ENCODE data around the gene HRCT1. TPM values are rescaled to one million over a fixed set of nuclear protein-coding genes. Genes with fewer than 3 reads are reported as not detected.
A peak's percentile ranks its signal among the peaks of the same experiment; 100 is the strongest.

HRCT1 gene
- total RNA-seq, 1 donor from 2014 or later, result not detected

GRCh38 chr9:35914301-35914807 lies 8.4 kb downstream of the HRCT1 start:
- no peaks in the 10 kb centered on the region for H3K27me3 Mint-ChIP-seq (ENCODE audit: low read depth)
- H3K9me3 Mint-ChIP-seq, result no peaks in the 10 kb centered on the region
- no peak for TF ChIP-seq CTCF (conservative IDR thresholded peaks at IDR 0.05)
- no peak overlapping the region for H3K4me3 Mint-ChIP-seq
- peak; percentile 34 for DNase-seq (ENCODE audit: low read depth, low spot score)
- H3K36me3 Mint-ChIP-seq (ENCODE audit: low read depth), result no peaks in the 10 kb centered on the region
- no peak overlapping the region for H3K27ac Mint-ChIP-seq (ENCODE audit: unreplicated experiment)
- peaks cover 5% of the 10 kb centered on the region for H3K4me1 Mint-ChIP-seq

GRCh38 chr9:35915681-35916294 lies 9.8 kb downstream of the HRCT1 start:
- no peaks in the 10 kb centered on the region for H3K9me3 Mint-ChIP-seq
- no peaks in the 10 kb centered on the region for H3K36me3 Mint-ChIP-seq (ENCODE audit: low read depth)
- peaks cover 3% of the 10 kb centered on the region for H3K4me1 Mint-ChIP-seq
- TF ChIP-seq CTCF (conservative IDR thresholded peaks at IDR 0.05), result no peak
- no peak overlapping the region for H3K4me3 Mint-ChIP-seq
- DNase-seq (ENCODE audit: low read depth, low spot score), result no peak
- no peaks in the 10 kb centered on the region for H3K27me3 Mint-ChIP-seq (ENCODE audit: low read depth)
- no peak overlapping the region for H3K27ac Mint-ChIP-seq (ENCODE audit: unreplicated experiment)

- no peaks in the 10 kb centered on the region for H3K9me3 Mint-ChIP-seq
- no peak for DNase-seq (ENCODE audit: low read depth, low spot score)
- no peaks in the 10 kb centered on the region for H3K4me1 Mint-ChIP-seq
- H3K27me3 Mint-ChIP-seq (ENCODE audit: low read depth), result no peaks in the 10 kb centered on the region
- no peak overlapping the region for H3K27ac Mint-ChIP-seq (ENCODE audit: unreplicated experiment)
- no peak overlapping the region for H3K4me3 Mint-ChIP-seq
- no peaks in the 10 kb centered on the region for H3K36me3 Mint-ChIP-seq (ENCODE audit: low read depth)
- no peak for TF ChIP-seq CTCF (conservative IDR thresholded peaks at IDR 0.05)
These were observed 11.3 kb downstream of the HRCT1 start for GRCh38 chr9:35917261-35917660.

- H3K9me3 Mint-ChIP-seq, result no peaks in the 10 kb centered on the region
- no peak overlapping the region for H3K27ac Mint-ChIP-seq (ENCODE audit: unreplicated experiment)
- H3K4me3 Mint-ChIP-seq, result no peak overlapping the region
- peaks cover 5% of the 10 kb centered on the region for H3K4me1 Mint-ChIP-seq
- DNase-seq (ENCODE audit: low read depth, low spot score), result no peak
- no peaks in the 10 kb centered on the region for H3K36me3 Mint-ChIP-seq (ENCODE audit: low read depth)
- TF ChIP-seq CTCF (conservative IDR thresholded peaks at IDR 0.05), result no peak
- no peaks in the 10 kb centered on the region for H3K27me3 Mint-ChIP-seq (ENCODE audit: low read depth)
These were observed 12.8 kb downstream of the HRCT1 start for GRCh38 chr9:35918780-35919179.

- Mint-ChIP-seq H3K4me1 (peaks cover 11% of the 10 kb centered on the region), H3K4me3 (no peak overlapping the region), H3K36me3 (ENCODE audit: low read depth) (no peaks in the 10 kb centered on the region), H3K27me3 (ENCODE audit: low read depth) (no peaks in the 10 kb centered on the region), H3K27ac (ENCODE audit: unreplicated experiment) (no peak overlapping the region), H3K9me3 (no peaks in the 10 kb centered on the region)
- TF ChIP-seq CTCF (conservative IDR thresholded peaks at IDR 0.05), result no peak
- no peak for DNase-seq (ENCODE audit: low read depth, low spot score)
These were observed 13.4 kb downstream of the HRCT1 start for GRCh38 chr9:35919212-35920008.

Measured in neural crest cell (in vitro differentiated cells).